SU-DHL-6 (cell line): Measurements from ENCODE around the gene MT1X.

Experiments used
- CTCF ChIP-seq: fragments of 200-600 bp; sonication (generic); IDR thresholded peaks from one replicate; pipeline ENCODE4 v1.5.1; 2017; ENCODE audit warnings: antibody characterized with exemption, mild to moderate bottlenecking, low read length, moderate library complexity; ENCODE audit not compliant: insufficient read depth, poor library complexity, severe bottlenecking
- EZH2phosphoT487 ChIP-seq: fragments of 200-600 bp; sonication (generic), shearing (Covaris generic); conservative IDR thresholded peaks from 2 replicates; pipeline ENCODE4 v1.6.1; 2018; ENCODE audit warnings: mild to moderate bottlenecking, antibody characterized with exemption, low read length, moderate library complexity, mixed read lengths

- no peak for TF ChIP-seq CTCF
- no peak for TF ChIP-seq EZH2phosphoT487
Measured at GRCh38 chr16:56645311-56645710, 37.0 kb upstream of the MT1X start.
